ENCODE measurements around the gene ABCA13. TPM values are rescaled to one million over a fixed set of nuclear protein-coding genes. Genes with fewer than 3 reads are reported as not detected.

Gene ABCA13
- total RNA-seq, 1 experiment from 2014 or later = not detected

DNA sequence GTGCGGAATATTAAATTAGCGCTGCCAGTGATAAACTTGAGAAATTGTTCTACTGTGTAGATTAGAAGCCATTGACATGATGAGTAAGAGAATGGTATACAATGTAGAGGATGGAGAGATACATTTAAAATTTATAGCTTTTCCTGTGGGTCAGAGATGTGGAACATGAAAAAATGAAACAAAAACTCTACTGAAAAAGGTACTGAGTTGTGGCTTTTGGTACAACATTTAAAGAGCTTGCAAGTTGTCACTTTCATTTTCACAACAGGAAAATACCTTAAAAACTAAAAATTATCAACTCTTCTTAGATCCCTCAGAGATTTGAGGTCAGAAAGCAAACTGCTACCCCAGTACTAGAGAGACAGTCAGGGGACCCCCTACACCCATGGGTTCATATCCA lies 404.3 kb downstream of the ABCA13 start:
- Histone ChIP-seq H3K9ac (ENCODE audit: low read length) (no peak overlapping the region), H3K36me3 (ENCODE audit: control insufficient read depth in 1 of 2, insufficient read depth in 2 of 2, low read length in 2 of 2) (no peaks in the 10 kb centered on the region; a peak in 1 of 4 replicates), H2AFZ (ENCODE audit: low read depth, low read length, poor library complexity, severe bottlenecking) (no peak overlapping the region), H3K27ac (ENCODE audit: low read depth, low read length) (no peak overlapping the region), H3K4me3 (replicated peaks in 1 of 2; ENCODE audit: low read depth in 1 of 2, low read length in 2 of 2) (no peak overlapping the region), H4K20me1 (ENCODE audit: insufficient read depth) (no peaks in the 10 kb centered on the region), H3K9me3 (ENCODE audit: control insufficient read depth in 1 of 2, insufficient read depth in 1 of 2, low read depth in 1 of 2, low read length in 2 of 2) (peaks cover 4 to 15% of the 10 kb centered on the region in 2 experiments; a peak in 3 of 4 replicates), H3K27me3 (ENCODE audit: insufficient read depth, low read length) (no peaks in the 10 kb centered on the region), H3K4me1 (ENCODE audit: control insufficient read depth in 1 of 2, insufficient read depth in 2 of 2, low read length in 2 of 2) (no peaks in the 10 kb centered on the region), H3K9me2 (ENCODE audit: insufficient read depth) (no peaks in the 10 kb centered on the region), H3K4me2 (ENCODE audit: low read length) (no peak overlapping the region), H3K79me2 (ENCODE audit: insufficient read depth, low read length) (no peaks in the 10 kb centered on the region)
- ATAC-seq (no peak), DNase-seq (ENCODE audit: low read depth, low spot score) (no peak)
- ChIA-PET CTCF (no interaction called here), RAD21 (ENCODE audit: low non-redundant PET in 1 of 2, low total read pairs in 2 of 2, uncharacterized antibody in 2 of 2, unreplicated experiment in 2 of 2) (no interaction called here), POLR2A (no interaction called here)
- intact Hi-C loops (cut with micrococcal nuclease) = no loop called here
- TF ChIP-seq ZBTB33 (IDR thresholded peaks at IDR 0.05; ENCODE audit: extremely low read depth, insufficient replicate concordance, low read length) = no peak
- TF ChIP-seq ZFX (IDR thresholded peaks at IDR 0.05) = no peak
- no peak for TF ChIP-seq SIN3A (IDR thresholded peaks at IDR 0.05; ENCODE audit: low read depth)
- TF ChIP-seq POLR2AphosphoS5 (IDR thresholded peaks at IDR 0.05; ENCODE audit: low read depth, low read length) = no peak
- TF ChIP-seq, protein P1, sequence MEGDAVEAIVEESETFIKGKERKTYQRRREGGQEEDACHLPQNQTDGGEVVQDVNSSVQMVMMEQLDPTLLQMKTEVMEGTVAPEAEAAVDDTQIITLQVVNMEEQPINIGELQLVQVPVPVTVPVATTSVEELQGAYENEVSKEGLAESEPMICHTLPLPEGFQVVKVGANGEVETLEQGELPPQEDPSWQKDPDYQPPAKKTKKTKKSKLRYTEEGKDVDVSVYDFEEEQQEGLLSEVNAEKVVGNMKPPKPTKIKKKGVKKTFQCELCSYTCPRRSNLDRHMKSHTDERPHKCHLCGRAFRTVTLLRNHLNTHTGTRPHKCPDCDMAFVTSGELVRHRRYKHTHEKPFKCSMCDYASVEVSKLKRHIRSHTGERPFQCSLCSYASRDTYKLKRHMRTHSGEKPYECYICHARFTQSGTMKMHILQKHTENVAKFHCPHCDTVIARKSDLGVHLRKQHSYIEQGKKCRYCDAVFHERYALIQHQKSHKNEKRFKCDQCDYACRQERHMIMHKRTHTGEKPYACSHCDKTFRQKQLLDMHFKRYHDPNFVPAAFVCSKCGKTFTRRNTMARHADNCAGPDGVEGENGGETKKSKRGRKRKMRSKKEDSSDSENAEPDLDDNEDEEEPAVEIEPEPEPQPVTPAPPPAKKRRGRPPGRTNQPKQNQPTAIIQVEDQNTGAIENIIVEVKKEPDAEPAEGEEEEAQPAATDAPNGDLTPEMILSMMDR (IDR thresholded peaks at IDR 0.05 in 2 of 3, conservative IDR thresholded peaks at IDR 0.05 in 1 of 3; ENCODE audit: borderline replicate concordance in 1 of 3, insufficient read depth in 1 of 3, low read depth in 2 of 3, low read length in 2 of 3) = no peak
- no peak for TF ChIP-seq YY1 (IDR thresholded peaks at IDR 0.05; ENCODE audit: extremely low read depth, insufficient replicate concordance, low read depth, low read length)
- TF ChIP-seq POLR2A (IDR thresholded peaks at IDR 0.05; ENCODE audit: borderline replicate concordance, extremely low read depth, insufficient read depth, insufficient read length) = no peak
- BruUV-seq (replicated peaks) = no TSS peak
